GM19238 (cell line): ENCODE data around the gene NIPBL.
"Not testable (repeated sequence)": the region's sequence is repeated elsewhere in the genome, so short reads cannot be mapped to it uniquely, and the experiment has no call there.

Experiments used
- DNase-seq: peaks from one replicate; pipeline ENCODE4 v3.0.0; 2011; ENCODE audit warnings: low spot score; ENCODE audit not compliant: insufficient read length

Gene NIPBL

GRCh38 chr5:36876299-36876964 lies at the start of gene NIPBL:
Gene NIPBL (plus strand): TSS chr5:36876769. CDS start chr5:36953697, 76,928 bp downstream.
- peak; percentile 60 for DNase-seq

GRCh38 chr5:36832274-36832673 lies 44.3 kb upstream of the NIPBL start:
- DNase-seq: no peak

GRCh38 chr5:36836831-36837230 lies 39.7 kb upstream of the NIPBL start:
- DNase-seq: no peak

GRCh38 chr5:36839489-36840476 lies 36.8 kb upstream of the NIPBL start:
- no peak for DNase-seq

- DNase-seq: no peak
Measured at GRCh38 chr5:36841677-36842076, 34.9 kb upstream of the NIPBL start.

GRCh38 chr5:36842087-36842486 lies 34.5 kb upstream of the NIPBL start:
- no peak for DNase-seq

- DNase-seq: no peak
Measured at GRCh38 chr5:36844305-36844704, 32.3 kb upstream of the NIPBL start.

GRCh38 chr5:36848545-36848944 lies 28.0 kb upstream of the NIPBL start:
- not testable (repeated sequence) for DNase-seq

- not testable (repeated sequence) for DNase-seq
Measured at GRCh38 chr5:36852903-36853302, 23.7 kb upstream of the NIPBL start.

GRCh38 chr5:36854402-36855140 lies 22.0 kb upstream of the NIPBL start:
- DNase-seq: no peak

- no peak for DNase-seq
Measured at GRCh38 chr5:36855141-36855495, 21.5 kb upstream of the NIPBL start.

GRCh38 chr5:36861871-36862270 lies 14.7 kb upstream of the NIPBL start:
- DNase-seq: no peak

GRCh38 chr5:36870399-36871040 lies 6.0 kb upstream of the NIPBL start:
- DNase-seq: no peak

- DNase-seq: no peak
Measured at GRCh38 chr5:36874465-36874864, 2.1 kb upstream of the NIPBL start.

- DNase-seq: no peak
Measured at GRCh38 chr5:36875051-36875789, 1.3 kb upstream of the NIPBL start.

GRCh38 chr5:36875790-36876298 lies 725 bp upstream of the NIPBL start:
- DNase-seq: no peak

- no peak for DNase-seq
Measured at GRCh38 chr5:36876965-36877666, 547 bp downstream of the NIPBL start.

- DNase-seq: no peak
Measured at GRCh38 chr5:36877667-36878391, 1.3 kb downstream of the NIPBL start.
